Nephron (organoid): ENCODE measurements around the gene GJD2.

Experiments used
- H3K27ac Mint-ChIP-seq, 3 experiments: 2 replicates each; pipeline ENCODE4 v1.8.0; 2020; ENCODE audit warnings: mixed read lengths in 3 of 3, mild to moderate bottlenecking in 2 of 3, moderate library complexity in 1 of 3
- H3K27me3 Mint-ChIP-seq: 2 replicates; pipeline ENCODE4 v1.8.0; 2021; ENCODE audit warnings: low read depth, mild to moderate bottlenecking, moderate library complexity, mixed read lengths
- H3K36me3 Mint-ChIP-seq: 2 replicates; pipeline ENCODE4 v1.8.0; 2020; ENCODE audit warnings: low read depth, mixed read lengths
- H3K4me1 Mint-ChIP-seq: 2 replicates; pipeline ENCODE4 v1.8.0; 2020; ENCODE audit warnings: mixed read lengths
- H3K4me3 Mint-ChIP-seq, 3 experiments: 2 replicates each; pipeline ENCODE4 v1.8.0; 2020; ENCODE audit warnings: mild to moderate bottlenecking in 3 of 3, mixed read lengths in 3 of 3, moderate library complexity in 2 of 3
- H3K9me3 Mint-ChIP-seq: 2 replicates; pipeline ENCODE4 v1.8.0; 2020; ENCODE audit warnings: mixed read lengths
- CTCF ChIP-seq, 3 experiments: fragments of 200-600 bp; sonication (generic); IDR thresholded peaks; one replicate each; pipeline ENCODE4 v1.5.0; 2021; ENCODE audit warnings: antibody characterized with exemption in 3 of 3; ENCODE audit not compliant: unreplicated experiment in 3 of 3

Gene GJD2

GRCh38 chr15:34738002-34738401 lies 16.8 kb downstream of the GJD2 start:
- peaks cover 9% of the 10 kb centered on the region for H3K4me1 Mint-ChIP-seq
- no peak overlapping the region for H3K27ac Mint-ChIP-seq
- TF ChIP-seq CTCF (IDR thresholded peaks at IDR 0.05; ENCODE audit: unreplicated experiment in 3 of 3), result no peak
- H3K36me3 Mint-ChIP-seq, result no peaks in the 10 kb centered on the region
- H3K27me3 Mint-ChIP-seq, result peaks cover 54% of the 10 kb centered on the region
- no peaks in the 10 kb centered on the region for H3K9me3 Mint-ChIP-seq
- no peak overlapping the region for H3K4me3 Mint-ChIP-seq

DNA sequence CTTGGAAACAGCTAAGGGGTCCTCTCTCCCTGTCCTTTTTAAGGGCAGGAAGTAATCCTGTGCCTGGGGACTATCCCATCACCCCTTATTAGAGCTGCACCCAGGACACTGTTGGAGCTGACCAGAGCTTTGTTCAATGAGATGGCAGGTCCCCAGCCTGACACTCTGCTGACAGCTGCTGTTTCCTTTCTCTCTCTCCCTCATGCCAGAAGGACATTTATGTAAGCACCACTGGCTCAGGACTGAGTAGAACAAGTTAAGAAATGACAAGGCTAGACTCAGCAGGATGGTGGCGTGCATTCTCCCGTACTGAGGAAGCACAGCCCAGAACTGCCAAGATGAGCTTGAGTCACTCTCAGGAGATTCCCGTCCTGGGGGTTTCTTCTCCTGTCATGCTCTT lies 17.3 kb downstream of the GJD2 start:
- Mint-ChIP-seq H3K4me1 (peaks cover 9% of the 10 kb centered on the region), H3K9me3 (no peaks in the 10 kb centered on the region), H3K36me3 (no peaks in the 10 kb centered on the region), H3K27ac (no peak overlapping the region), H3K27me3 (peaks cover 52% of the 10 kb centered on the region), H3K4me3 (no peak overlapping the region)
- TF ChIP-seq CTCF (IDR thresholded peaks at IDR 0.05; ENCODE audit: unreplicated experiment in 3 of 3), result no peak

GRCh38 chr15:34734303-34734702 lies 20.5 kb downstream of the GJD2 start:
- H3K27me3 Mint-ChIP-seq, result peaks cover 32% of the 10 kb centered on the region
- no peaks in the 10 kb centered on the region for H3K9me3 Mint-ChIP-seq
- no peak for TF ChIP-seq CTCF (IDR thresholded peaks at IDR 0.05; ENCODE audit: unreplicated experiment in 3 of 3)
- H3K36me3 Mint-ChIP-seq, result no peaks in the 10 kb centered on the region
- peaks cover 14% of the 10 kb centered on the region for H3K4me1 Mint-ChIP-seq
- H3K4me3 Mint-ChIP-seq, result no peak overlapping the region
- H3K27ac Mint-ChIP-seq, result no peak overlapping the region

GRCh38 chr15:34733621-34734020 lies 21.2 kb downstream of the GJD2 start:
- Mint-ChIP-seq H3K4me1 (peaks cover 21% of the 10 kb centered on the region), H3K4me3 (no peak overlapping the region), H3K36me3 (no peaks in the 10 kb centered on the region), H3K27ac (no peak overlapping the region), H3K9me3 (no peaks in the 10 kb centered on the region), H3K27me3 (peaks cover 31% of the 10 kb centered on the region)
- TF ChIP-seq CTCF (IDR thresholded peaks at IDR 0.05; ENCODE audit: unreplicated experiment in 3 of 3), result no peak

DNA sequence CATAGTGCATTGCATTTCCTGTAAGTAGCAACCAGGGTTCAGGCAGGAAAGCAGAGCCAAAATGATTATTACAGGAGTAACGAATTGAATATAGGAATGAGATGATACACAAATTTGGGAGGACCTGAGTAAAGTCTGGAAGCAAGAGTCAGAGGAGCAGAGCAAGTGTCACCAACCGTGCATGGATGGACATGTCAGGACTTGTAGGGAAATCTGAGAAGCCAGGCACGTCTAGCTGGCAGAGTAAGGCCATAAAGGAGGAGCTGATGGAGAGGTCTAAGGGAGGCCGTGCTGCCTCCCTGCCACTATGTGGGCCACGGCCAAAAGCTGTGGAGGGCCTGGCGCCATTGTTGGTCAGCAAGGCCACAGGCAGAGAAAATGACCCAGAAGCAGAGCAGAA lies 22.4 kb downstream of the GJD2 start:
- peaks cover 19% of the 10 kb centered on the region for H3K27me3 Mint-ChIP-seq
- H3K27ac Mint-ChIP-seq, result no peak overlapping the region

More for the DNA sequence above, 22.4 kb downstream of the GJD2 start:
- peaks cover 19% of the 10 kb centered on the region for H3K4me1 Mint-ChIP-seq
- H3K36me3 Mint-ChIP-seq, result no peaks in the 10 kb centered on the region
- no peaks in the 10 kb centered on the region for H3K9me3 Mint-ChIP-seq
- no peak for TF ChIP-seq CTCF (IDR thresholded peaks at IDR 0.05; ENCODE audit: unreplicated experiment in 3 of 3)
- no peak overlapping the region for H3K4me3 Mint-ChIP-seq
